Neural progenitor cell (in vitro differentiated cells): ENCODE measurements around the gene LRRC9.

ENCODE experiments used
- EZH2 ChIP-seq: fragments of 200-600 bp; sonication (generic); IDR thresholded peaks from 2 replicates; pipeline ENCODE4 v1.6.1; 2017; ENCODE audit warnings: antibody characterized with exemption, mild to moderate bottlenecking, moderate library complexity
- TF ChIP-seq, protein P1 (sequence below): fragments of 200-600 bp; sonication (generic); IDR thresholded peaks from 2 replicates; pipeline ENCODE4 v1.5.1; 2017; ENCODE audit warnings: antibody characterized with exemption, mild to moderate bottlenecking

DNA sequence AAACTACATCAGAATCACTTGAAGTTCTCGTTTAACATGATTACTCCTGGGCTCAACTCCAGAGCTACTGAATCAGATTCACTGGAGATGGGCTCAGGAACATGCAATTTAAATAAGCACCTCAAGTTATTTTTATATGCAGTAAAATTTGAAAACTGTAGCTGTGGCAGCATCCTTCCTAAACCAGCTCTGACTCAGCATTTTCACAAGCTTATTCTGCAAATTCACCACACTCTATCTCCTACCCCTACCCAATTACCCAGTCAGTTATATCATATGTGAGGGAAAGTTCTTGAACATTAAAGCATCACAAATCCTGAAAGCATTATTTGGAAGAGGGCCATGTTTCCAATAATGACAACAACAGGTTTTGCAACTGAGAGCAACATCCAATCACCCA is 24.2 kb upstream of the LRRC9 start:
- TF ChIP-seq, protein P1, sequence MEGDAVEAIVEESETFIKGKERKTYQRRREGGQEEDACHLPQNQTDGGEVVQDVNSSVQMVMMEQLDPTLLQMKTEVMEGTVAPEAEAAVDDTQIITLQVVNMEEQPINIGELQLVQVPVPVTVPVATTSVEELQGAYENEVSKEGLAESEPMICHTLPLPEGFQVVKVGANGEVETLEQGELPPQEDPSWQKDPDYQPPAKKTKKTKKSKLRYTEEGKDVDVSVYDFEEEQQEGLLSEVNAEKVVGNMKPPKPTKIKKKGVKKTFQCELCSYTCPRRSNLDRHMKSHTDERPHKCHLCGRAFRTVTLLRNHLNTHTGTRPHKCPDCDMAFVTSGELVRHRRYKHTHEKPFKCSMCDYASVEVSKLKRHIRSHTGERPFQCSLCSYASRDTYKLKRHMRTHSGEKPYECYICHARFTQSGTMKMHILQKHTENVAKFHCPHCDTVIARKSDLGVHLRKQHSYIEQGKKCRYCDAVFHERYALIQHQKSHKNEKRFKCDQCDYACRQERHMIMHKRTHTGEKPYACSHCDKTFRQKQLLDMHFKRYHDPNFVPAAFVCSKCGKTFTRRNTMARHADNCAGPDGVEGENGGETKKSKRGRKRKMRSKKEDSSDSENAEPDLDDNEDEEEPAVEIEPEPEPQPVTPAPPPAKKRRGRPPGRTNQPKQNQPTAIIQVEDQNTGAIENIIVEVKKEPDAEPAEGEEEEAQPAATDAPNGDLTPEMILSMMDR, result no peak
- TF ChIP-seq EZH2, result no peak
